Measurements from ENCODE around the gene KRTAP11-1.

Gene KRTAP11-1, protein sequence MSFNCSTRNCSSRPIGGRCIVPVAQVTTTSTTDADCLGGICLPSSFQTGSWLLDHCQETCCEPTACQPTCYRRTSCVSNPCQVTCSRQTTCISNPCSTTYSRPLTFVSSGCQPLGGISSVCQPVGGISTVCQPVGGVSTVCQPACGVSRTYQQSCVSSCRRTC

DNA sequence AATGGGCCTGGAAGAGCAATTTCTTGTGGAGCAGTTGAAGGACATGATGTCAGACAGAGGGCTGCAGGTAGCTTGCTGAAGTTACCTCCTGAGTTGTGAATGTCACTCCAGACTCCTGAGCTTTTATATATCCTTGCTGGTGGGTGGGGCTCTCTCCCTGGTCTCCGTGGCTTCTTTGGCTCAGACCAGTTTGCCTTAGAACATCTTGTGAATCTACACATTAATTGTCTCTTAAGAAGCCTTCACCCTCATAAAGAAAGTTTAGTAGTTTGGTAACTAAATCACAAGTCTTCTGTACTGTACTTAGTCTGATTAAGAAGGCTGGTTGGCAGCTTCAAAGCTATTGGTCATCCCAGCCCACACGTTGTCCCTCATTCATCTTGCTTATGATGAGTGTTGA, at the start of gene KRTAP11-1:
KRTAP11-1 (minus strand) TSS at position 101 of the 400 bp plus-strand sequence; CDS start at position 45, 56 bp downstream.
- DNase-seq = no peak

DNA sequence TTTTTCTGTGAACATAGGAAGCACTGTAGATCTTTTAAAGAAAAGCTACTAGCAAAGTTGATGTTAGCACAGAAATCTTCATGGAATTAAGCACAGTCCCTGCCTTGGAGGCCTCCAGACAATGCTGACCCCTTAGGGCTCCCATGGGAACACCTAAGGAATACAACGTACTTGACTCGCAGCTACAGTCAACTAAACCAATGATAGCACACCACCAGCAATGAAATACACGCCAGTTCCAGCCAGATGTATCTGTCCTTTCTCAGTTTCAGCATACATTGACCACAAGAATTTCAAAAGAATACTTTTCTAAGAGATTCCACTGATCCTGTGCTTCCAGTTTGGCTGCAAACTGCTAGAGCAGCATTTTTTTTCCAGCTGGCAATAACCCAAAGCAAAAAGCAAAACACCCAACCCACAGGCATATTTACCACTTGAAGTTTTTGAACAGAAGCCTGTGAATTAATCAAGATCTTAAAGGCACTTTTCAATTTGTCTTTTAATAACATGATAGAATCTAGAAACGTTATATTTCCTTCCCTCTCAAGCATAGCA, 42.8 kb upstream of the KRTAP11-1 start:
- DNase-seq = no peak

DNA sequence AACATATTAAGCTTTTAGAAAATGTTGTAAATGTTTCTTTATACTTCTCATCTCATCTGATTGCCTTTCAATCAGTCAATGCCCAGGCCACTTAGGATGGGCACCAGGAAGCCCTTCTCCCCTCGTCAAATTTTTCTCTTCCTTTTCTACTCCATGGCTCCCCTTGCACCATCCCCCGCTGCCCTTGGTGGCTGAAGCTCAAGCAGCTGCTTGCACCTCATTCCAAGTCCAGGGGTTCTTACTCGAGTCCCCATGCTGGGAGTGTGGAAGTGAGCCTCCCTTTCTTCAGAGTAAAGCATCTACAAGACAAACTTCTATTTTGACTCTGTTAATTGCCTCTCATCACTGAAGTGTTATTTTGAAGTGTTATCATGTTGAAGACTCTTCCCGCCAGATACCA, 39.7 kb upstream of the KRTAP11-1 start:
- DNase-seq = no peak

DNA sequence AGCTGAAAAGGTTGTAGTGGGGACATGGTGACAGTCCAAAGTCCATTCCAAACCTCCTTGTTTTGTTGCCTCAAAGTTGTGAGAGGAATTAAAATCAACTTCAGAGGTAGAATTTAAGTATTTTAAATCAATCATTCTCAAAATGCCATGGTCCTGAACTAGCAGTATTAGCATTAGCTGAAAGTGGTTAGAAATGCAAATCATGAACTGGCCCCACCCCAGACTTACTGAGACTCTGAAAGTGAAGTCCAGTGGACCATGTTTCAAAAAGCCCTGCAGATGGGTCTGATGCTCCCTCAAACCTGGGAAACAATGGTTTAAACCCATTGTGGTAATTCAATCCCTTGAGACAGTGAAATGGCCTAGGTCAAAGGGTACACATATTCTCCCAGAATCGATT, 36.2 kb upstream of the KRTAP11-1 start:
- DNase-seq = no peak

DNA sequence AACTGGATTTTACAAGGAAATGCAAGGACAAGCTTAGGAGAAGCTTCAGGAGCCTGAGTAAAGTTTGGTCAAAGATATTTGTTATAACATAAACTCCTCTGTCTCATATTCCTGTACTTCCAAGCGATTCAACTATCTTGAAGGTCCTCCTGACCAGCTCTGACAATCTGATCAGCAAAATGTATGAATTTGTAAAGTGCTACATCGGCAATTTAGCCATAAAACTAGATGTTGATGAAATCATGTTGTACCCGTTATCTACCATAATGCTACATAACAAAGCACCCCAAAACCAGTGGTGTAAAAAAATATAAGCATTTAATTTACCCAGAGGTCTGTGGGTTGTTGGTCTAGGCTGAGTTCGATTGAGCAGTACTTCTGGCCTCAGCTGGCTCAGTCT, 19.5 kb upstream of the KRTAP11-1 start:
- no peak for DNase-seq

DNA sequence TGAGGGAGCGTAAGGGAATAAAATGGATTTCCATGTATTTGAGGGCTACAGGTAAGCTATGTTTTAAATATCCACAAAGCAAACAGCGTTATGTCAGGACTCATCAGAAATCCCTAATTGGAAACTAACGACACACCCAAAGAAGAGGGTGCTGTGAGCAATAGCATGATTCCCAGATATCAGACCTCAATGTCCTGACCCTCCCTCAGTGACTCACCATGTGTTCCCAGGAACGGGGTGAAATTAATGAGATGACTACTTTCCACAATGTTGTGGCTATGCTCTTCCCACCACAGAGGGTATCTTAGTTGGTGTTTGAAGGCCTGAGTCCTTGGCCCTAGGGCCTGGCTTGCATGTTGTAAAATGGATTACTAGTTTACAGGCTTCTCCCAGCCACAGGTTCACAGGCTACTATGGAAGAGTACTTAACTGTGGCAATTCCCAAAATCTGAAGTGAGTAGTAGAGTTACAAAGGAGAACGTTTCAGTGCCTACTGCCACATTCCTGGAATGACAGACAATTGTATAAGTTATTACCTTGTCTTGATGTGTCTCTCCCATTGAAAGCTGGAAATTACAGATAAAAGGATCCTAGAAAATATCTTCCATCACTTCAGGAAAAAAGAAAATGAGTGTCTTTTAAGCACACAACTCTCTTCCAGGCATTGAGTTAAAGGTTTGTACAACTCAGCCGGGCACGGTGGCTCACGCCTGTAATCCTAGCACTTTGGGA, 1.7 kb upstream of the KRTAP11-1 start:
- DNase-seq = no peak

DNA sequence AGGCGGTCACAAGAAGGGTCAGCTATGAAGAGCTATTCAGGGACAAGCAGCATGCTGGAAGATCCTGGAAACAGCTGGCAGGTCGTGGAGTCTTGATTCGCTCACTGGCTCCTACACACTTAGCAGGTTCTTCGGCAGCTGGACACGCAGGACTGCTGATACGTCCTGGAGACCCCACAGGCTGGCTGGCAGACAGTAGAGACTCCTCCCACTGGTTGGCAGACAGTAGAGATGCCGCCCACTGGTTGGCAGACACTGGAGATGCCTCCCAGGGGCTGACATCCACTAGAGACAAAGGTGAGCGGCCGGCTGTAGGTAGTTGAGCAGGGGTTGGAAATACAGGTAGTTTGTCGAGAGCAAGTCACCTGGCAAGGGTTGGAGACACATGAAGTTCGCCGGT, 466 bp downstream of the KRTAP11-1 start:
- no peak for DNase-seq

DNA sequence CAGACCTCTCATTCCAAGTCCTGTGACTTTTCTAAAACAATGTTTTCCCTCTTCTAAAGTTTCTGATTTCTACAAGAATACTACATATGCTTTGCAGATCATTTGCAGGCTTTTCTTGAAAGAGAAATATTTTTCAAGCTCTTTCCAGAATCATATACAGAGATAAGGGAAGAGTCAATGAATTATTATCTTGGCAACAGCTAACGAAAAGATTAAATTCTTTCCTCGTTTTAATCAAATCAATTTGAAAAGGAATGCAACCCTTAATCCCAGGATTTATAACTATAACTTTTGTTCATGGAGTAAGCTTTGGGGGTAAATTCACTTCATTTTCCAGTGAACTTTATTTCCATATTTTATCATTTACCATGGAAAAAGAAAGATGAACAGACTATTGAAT, 6.9 kb downstream of the KRTAP11-1 start:
- no peak for DNase-seq

DNA sequence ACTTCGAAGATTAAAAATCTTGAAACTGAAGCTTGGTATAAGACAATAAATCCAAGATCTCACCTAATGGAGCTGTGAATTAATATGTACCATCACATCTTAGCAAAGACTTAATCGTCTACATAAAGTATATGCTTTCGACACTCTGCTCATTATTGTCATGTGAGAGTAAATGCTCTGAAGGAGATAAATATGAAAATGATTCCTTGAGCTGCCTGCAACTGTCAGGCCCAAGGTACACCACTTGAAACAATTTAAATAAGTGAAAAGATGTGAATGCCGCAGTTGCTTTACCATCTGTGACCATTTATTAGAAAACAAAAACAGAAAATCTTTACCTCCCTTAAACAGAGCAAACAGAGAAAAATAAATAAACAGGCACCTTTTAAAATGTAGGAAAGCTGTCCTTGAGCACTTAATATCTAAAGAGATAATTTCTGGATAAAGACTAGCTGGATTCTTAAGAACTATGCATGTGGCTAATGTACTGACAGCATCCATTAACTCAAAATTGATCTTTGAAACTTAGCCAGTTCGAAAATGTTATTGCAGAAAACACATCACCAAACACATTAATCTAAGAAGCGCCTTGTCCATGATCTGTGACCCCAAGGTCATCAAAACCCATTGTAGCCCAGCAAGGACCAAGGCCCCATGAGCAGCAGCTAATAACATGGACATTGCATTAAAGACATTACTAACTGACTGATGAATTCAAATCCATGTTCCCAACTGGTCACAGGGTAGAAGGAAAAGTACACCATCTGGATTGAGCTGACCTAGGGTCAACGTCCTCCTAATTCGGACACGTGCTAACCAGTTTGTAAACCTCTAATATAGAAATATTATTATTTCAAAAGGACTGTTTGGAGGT, 33.5 kb downstream of the KRTAP11-1 start:
- no peak for DNase-seq

DNA sequence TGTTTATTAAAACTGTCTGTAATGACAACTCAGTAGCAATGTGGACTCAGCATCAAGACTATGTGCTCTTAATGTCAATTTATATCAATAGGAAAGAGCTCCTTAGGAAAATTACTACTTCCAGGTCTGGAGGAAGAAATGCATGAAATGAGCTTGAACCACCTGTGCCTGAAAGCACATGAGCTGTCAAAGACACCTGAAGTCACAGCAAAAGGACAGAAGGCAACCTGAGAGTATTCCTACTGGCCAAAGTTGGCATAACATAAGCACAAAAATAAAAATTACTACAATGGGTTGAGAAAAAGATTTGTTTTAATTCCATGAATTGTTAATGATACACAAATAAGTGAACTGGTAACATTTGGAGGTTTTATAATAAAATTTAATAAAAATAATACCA, 38.4 kb downstream of the KRTAP11-1 start:
- no peak for DNase-seq

DNA sequence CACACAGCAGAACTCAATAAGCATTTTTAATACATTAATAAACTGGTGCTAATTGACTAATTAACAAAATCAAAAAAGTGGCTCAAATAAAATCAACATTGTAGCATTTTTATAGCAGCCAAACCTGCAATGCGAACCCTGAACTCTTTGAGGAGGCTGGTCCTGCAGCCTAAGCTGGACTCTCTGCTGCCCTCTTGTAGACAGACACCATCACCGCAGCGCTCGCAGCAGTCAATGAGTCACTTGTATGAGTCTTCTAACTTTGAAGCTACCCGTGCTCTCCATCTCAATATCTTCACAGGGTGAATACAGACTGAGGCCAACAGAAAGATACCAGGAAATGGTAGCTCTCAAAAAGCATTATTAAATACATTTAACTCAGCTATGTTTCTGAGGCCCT, 42.1 kb downstream of the KRTAP11-1 start:
- DNase-seq = no peak

DNA sequence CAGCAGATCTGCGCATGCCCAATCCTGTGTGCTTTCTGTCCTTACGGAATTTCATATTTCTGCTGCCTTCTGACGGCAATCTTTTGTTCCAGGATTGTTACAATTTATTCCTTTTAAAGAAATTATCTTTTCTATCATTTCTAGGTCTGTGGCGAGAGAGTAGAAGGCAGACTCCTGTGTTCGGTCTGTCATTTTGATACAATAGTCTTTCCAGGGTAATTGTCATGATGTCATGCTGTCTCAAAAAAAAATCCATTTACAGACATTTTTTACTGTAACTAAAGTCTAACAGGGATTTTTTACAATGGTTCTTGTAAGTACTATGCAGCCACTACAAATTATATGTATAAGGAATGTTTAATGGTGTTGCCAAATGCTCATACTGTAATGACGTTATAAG, 42.8 kb downstream of the KRTAP11-1 start:
- no peak for DNase-seq

DNA sequence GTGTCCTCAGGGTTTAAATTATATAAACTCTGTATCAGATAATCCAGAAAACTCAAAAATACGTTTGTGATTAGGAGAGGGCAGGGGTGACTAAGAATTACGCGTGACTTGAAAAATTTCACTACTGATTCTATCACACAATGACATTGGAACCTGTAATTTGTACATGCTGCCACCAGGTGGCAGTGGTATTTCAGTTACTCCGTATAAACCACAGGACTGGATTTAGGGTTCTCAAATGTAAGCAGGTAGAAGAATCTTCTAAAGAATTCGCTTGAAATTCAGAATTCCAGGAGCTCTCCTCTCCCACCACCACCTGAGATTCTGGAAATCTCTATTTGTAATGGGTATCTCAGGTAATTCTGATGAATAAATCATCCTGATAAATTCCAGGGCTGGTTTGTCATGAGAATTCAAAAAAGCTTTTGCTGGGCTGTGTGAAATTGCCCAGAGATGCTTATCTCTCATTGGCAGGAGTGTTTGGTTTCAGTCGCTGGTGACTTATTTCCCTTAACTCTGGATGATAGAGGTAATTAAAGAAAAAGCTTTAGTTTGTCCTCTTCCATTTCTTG, 50.1 kb downstream of the KRTAP11-1 start:
- no peak for DNase-seq
